HG03039 (cell line): Measurements from ENCODE around the gene SLC6A19.

Experiments used
- ATAC-seq: cut with Tn5 transposase; IDR thresholded peaks from one replicate; pipeline ENCODE4 v1.9.1; 2021; ENCODE audit warnings: mild to moderate bottlenecking, moderate library complexity; ENCODE audit not compliant: unreplicated experiment

The SLC6A19 gene

DNA sequence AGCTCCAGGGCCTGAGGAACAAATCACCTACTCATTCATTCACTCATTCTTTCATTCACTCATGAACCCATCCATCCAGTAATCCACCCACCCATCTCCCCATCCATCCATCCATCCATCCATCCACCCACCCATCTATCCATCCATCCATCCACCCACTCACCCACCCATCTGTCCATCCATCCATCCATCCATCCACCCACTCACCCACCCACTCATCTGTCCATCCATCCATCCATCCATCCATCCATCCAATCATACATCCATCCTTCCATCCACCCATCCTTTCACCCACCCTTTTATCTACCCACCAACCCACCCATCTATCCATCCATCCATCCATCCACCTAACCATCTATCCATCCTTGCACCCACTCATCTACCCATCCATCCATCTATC, 35.5 kb upstream of the SLC6A19 start:
- ATAC-seq, result no peak

DNA sequence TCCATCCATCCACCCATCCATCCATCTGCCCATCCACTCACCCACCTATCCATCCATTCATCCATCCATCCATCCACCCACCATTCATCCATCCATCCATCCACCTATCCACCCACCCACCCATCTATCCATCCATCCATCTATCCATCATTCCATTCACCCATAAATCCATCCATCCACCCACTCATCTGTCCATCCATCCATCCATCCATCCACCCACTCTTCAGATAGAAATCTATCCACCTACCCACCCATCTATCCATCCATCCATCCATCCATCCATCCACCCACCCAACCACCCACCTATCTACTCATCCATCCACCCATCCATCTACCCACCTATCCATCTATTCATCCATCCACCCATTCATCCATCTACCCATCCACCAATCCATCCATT, 35.0 kb upstream of the SLC6A19 start:
- no peak for ATAC-seq

DNA sequence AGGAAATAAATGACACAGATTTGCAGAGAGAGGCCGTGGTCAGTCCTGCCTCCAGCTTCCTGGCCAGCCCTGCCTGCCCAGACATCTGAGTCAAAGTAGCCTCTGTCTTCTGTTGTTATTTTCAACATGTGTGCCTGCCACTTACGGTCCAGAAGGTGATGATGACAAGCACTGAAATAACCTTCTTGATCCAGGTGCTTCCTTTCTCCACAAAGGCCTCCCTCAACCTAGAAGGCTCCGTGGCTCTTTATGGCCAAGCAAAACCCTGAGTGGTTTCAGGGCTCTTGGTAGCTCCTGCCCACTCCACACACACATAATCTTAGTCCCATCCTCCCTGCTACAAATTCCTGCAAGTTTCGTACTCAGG, 34.1 kb upstream of the SLC6A19 start:
- peak; percentile 10 for ATAC-seq

DNA sequence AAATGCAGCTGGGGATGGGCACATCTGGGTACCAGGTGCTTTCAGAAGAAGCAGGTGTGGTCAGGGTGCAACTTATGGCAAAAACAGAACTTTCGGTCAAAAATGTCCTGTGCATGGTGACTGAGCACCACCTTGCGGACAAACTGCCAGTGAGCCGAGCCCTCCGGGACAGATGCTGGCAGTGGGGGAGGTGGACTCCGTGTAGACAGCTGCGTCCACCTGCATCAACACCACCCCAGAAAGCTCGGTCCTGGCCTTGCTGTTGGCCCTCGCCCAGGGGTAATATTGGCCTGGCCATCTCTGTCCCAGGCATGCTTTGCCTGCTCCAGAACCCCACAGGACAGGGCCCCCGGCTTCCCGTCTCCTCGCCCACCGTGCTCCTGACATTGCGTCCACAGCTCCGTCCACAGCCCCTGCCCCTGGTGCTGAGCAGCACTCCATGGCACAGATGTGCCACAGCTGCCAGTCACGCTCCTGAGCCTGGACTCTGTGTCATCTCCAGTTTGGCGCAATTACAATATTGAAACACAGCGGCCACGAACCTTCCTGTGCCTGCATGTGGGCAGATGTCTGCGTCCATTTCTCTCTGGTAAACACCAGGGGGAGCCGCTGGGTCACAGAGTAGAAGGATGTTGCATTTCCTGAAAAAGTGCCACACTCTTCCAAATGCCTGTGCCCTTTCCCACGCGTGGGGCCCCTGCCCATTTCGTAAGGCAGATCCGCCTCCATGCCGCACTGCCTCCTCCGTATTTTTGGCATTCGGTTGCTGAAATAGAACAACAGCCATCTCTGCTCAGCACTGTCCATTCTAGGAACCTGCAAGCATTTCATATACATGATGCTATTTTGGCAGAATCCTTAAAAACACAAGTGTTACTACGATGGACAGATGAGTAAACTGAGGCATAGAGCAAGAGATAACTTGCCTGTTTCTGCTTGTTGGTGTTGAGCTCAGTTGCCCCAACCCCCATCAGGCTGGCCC, 33.4 kb upstream of the SLC6A19 start:
- ATAC-seq, result peak; percentile 43

DNA sequence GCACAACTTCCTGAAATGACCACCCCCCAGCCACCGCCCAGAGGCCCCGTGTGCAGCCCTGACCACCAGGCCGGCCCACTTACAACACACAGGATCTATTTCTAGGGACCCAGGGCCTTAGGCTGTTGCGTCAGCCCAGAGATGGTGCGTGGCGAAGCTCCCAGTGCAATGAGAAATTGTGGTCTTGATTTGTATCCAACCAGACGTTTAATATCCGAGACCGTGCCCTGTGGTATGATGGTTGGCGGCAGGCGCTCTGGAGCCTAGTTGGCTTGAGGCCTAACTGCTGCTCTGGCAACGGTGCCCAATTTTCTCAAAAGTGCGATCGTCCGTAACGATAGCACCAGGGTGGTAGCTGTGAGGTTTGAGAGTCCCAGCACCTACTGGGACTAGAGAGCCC, 32.6 kb upstream of the SLC6A19 start:
- ATAC-seq, result no peak

DNA sequence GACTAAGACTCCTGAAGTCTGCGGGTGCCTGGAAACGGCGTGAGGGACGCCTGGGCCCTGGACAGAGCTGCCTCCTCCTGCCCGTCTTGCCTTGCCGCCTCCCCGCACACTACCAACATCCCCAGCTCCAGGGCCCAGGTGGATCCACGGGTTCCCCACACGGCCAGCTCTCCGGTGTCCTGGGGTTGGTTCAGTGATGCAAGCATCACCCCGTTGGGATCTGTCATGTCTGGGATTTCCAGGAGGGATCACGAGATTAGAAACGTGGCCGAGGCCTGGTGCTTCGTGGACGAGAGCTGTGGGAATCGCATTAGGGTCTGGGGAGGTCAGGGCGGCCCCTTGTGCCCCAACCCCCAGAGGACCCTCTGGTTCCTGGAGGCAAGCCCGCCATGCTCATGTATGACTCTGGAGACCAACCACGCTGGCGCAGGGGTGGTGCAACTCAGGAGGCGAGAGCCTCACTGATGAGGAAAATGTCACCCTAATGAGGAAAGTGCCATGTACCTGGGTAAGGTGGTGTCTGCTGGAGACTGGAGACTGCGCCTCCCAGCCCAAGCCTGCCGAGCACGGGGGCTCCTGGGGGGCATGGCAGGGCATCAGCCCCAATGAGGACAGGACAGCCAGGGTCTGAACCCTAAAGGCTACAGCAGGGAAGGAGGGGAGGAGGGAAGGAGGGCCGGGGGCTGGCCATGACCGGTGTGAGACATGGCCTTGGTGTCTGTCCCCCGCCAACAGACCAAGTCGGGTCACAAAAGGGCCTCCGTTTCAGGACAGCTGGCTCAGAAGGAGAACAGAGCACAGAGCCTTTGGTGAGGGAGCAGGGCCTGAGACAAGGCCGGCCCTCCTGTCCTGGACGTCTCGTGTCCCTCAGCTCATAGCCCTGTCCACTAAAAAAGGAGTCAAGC, 31.9 kb upstream of the SLC6A19 start:
- ATAC-seq, result no peak

DNA sequence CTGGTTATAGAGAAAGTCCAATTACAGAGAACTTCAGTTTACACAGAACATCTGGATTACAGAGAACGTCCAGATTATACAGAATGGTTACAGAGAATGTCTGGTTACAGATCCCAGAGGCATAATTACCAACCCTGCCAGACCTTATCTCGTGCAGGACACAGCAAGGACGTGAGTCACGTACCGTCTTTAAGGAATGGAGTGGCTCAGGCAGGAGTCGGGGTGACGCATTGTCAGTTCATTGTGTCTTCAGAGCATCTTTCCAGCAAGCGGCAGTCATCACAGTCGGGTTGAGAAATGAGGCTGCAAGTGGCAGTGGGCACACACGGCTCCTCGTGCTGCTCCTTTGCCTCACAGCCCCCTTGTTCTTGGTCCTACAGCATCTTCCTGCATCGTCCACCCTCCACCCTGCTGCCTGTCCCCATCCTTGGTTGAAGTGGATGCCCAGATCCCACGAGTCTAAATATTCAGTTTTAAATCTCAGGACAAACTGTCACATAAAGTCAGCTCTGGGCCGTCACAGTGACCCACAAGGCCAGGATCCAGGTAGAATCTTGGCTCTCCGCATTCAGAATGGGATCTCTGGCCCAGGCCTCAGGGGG, 30.0 kb upstream of the SLC6A19 start:
- ATAC-seq, result no peak

DNA sequence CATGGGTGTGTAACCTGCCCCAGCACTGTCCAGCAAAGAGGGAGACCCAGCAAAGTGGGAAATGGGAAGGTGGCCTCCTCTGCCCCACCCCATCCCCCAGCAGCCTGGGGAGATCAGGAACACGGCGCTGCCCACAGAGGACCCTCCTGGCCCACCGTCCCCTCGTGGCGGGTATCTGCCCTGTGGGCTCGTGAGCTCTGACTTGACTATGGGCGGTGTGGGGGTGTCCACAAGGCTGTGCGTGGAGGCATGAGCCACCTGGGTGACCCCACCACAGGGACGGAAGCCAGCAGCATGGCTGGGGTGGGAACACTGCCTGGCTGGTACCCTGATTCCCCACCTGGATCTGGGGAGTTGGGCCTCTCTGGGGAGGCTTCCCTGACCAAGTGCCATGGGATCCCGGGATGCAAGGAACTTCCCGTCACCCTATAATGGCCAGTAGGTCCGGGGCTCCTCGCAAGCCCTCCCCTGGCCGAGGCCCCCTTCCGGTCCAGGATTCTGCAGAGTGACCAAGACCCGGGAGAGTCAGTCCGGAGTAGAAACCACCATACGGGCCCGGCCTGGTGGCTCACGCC, 29.3 kb upstream of the SLC6A19 start:
- ATAC-seq, result no peak

DNA sequence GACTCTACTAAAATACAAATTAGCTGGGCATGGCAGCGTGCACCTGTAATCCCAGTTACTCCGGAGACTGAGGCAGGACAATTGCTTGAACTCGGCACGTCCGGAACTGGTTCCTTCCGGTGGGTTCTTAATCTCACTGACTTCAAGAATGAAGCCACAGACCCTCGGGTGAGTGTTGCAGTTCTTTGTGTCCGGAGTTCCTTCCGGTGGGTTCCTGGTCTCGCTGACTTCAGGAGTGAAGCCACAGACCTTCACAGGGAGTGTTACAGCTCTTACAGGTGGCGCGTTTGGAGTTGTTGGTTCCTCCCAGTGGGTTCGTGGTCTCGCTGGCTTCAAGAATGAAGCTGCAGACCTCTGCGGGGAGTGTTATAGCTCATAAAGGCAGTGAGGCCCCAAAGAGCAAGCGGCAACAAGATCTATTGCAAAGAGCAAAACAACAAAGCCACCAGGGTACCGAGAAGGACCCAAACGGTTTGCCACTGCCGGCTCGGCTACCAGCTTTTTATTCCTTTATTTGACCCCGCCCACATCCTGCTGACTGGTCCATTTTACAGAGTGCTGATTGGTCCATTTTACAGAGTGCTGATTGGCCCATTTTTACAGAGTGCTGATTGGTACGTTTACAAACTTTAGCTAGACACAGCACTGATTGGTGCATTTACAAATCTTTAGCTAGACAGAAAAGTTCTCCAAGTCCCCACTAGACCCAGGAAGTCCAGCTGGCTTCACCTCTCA, 28.6 kb upstream of the SLC6A19 start:
- no peak for ATAC-seq

DNA sequence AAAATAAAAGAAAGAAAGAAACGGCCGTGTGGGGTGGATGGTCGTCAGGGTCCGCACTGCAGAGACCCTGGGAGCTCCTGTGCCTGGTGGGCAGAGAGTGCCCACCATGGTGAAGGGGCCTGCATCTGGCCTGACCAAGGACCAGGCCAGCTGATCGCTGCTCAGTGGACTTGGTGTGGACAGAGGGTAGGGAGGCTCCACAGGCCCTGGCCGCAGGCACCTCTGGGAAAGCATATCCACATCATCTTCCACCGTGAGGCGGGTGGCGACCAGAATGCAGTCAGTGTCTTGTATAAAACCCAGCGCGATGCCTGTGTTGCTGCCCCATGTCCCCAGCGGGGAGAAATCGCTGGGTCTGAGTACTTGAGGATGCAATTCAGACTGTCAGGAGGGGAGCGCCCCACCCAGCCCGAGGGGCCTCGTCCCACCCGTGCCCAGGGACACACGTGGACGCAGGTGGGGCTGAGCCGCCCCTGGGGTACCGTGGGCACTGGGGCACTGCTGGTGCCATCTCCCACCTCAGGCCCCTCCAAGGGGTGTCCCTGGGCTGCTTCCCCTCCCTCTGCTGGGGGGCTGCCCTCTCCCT, 27.8 kb upstream of the SLC6A19 start:
- ATAC-seq, result no peak

DNA sequence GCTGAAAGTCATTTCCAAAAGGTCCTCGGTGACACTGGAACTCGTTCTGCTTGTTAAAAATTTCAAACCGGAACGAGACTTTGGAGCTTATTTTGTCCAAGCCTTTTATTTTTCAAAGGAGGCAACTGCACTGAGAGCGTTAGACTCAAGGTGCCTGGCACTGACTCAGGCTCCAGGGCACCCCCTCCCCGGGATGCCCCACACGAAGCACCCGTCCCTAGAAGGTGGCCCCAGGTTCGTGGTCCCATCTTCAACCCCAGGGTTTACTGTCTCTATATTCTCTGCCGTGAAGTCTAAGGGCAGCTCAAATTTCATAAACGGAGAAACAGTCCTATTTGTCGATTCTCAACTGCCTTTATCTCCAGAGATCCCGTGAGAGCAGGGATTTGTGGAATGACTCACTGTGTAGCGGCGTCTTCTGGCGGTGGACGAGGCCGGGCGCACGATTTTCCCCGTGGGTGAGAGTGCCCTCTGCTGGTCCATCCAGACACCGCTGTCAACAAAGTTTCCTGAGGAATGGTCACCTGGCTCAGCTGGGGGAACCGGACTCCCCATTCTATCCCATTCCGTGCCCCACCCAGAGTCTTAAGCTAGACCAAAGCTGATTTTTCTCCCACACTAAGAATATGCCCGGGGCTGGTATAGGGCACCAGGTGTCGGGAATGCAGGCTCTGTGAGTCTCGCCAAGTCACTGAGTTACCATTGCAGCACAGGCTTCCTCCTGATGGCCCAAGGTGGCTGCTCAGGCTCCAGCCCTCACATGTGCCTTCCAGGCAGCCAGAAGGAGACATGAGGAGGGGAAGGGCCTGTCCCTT, 27.1 kb upstream of the SLC6A19 start:
- no peak for ATAC-seq

DNA sequence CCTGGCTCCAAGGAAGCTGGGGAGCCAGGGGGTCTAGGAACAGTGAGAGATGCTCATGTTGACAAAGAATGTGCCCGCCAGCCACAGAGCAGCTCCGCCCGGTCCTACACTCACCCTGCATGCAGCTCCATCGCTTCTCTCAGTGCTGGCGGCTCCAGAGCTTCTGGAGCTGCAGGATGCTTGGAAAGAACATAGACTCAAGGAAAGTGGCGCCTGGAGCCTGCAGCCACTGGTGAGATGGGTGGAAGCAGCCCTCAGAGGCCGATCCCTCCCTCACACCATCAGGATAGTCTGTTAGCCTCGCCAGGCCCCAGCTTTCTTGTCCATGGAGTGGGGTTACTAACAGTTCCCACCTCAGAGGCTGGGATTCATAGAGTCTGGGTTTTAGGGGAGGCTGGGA, 26.4 kb upstream of the SLC6A19 start:
- no peak for ATAC-seq

DNA sequence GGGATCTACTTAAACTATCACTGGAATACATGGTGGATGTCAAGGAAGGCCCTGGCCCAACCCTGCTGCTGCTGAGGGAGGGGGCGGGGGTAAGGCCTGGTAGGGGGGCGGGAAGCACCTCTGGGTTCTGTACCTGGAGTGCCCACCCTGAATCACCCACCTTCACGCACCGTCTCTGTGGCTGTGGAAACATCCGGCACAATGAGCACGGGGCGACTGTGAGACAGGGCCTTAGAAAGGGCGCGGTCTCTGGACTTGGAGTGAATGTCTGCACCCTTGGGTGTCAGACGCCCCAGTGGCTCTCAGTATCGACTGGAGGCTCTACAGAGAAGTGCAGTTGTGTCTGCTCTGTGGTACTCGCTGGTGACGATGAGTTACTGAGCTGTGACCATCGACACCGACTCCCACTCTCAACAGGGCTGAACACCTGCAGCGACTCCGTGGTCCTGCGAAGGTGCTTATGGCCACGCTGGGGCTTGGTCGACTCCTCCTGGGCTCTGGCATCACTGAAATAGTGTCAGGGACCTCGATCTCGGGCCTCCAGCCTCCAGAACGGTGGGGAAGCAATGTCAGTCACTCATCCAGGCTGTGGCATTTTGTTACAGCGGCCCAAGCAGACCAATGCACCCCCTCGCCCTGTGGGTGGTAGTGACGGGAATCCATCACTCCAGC, 25.5 kb upstream of the SLC6A19 start:
- no peak for ATAC-seq

DNA sequence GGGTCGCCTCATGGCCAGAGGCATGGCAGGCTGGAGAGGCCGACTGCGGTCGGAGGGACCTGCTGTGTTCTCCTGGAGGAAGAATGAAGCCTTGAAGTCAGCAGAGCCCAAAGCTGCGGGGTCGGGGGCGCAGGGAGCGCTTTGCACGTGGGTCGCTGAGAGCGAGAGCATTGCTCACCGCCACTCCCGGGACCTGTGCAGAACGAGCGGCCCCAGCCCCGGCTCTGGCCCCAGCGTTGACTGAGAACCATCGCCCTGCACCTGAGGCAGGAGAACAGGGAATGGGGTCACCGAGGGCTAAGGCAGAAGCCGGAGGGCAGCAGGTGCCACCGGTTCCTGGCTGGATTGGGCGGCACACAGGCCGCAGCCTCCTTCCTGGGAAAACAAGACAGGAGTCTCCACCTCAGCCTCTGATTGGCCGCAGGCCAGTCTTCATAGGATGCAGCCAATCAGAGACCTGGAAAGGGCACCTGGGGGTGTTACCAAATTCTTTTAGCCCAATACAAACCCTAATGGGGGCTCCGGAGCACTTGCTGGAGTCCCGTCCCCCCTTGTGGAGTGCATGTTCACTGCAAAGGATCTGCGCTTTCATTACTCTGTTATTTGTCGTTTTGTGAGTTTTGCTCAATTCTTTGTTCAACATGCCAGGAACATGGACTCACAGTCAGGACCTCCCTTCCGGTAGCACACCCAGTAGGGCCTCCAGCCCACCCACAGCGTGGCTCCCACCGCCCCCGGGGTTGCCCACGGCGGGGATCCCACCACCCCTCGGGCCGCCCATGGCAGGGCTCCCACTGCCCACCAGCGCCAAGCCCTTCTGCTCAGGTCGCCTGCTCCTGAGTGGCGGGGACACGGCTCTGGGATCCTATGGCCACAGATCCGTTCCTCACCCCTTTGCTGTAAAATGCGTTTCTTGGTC, 24.7 kb upstream of the SLC6A19 start:
- ATAC-seq, result no peak

DNA sequence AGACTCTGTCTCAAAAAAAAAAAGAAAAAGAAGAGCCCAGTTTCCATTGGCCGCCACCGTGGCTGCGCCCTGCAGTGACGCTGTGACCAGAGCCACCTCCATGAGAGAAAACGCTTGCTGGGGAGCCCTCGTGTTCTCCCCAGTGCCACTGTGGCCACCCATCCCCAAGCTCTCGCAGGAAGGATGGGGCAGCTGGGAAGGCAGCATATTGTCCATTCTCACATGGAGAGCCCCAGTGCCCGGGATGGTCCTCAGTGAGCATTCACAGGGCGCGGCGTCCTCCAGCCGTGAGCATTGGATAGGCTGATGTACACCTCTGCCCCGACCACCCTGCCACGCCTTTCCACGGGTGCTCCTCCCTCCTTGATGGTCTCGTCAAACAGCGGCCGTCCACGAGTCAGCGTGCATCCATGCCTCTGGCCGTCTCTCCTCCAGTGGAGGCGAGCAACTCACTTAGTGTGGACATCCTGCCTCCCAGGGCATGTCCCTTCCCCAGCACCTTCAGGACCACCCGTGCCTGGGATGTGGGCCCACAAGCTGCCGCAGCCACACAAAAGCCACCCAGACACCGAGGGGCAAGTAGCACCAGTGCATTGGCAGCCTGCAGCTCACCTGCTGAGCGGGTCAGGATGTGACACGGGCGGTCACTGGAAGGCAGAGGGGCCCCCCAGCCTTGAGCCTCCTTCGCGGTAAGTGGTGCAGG, 23.4 kb upstream of the SLC6A19 start:
- ATAC-seq, result no peak

DNA sequence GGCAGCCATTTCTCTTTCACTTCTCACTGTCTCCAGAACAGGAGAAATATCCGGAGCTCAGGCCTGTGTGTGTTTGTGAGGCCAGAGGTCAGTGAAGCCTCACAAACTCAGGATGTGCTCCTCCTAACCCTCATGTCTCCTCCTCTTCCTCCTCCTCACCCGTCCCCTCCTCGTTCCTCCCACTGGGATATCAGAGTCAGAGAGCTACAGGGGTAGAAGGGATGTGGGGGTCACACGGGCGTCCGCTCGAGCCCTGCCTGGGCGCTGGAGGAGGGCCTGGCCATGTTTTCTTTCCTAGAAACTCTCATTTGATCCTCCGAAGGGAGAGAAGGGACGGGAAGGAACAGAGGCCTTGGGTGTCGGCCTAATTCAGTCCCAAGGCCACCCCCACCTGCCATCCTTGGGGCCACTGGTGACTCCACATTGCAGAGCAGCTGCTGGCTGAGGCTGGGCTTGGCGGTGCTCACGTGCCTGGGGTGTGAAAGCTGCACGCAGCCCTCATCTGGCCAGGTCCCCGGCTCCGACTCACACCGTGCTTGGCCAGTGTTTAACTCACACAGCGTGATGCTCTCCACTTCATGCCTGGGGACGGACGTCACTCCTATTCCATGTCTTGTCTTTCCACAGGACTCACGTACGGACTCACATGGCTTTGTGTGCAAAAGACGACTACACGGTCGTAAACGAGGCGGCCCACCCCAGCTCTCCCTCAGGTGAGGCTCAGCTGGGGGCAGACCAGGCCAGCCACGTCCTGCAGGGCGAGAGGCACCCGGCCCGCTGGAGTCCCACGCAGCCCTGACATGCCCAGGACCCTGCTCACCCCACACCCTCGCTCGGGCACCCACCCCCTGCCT, 22.6 kb upstream of the SLC6A19 start:
- ATAC-seq, result no peak
